ENCODE measurements around the gene TBC1D5.
"Not testable (repeated sequence)": the region's sequence is repeated elsewhere in the genome, so short reads cannot be mapped to it uniquely, and the experiment has no call there.

Gene TBC1D5

GRCh38 chr3:17401912-17402311, 340.5 kb downstream of the TBC1D5 start:
- DNase-seq (ENCODE audit: low read depth): no peak

GRCh38 chr3:17399586-17399985, 342.8 kb downstream of the TBC1D5 start:
- DNase-seq (ENCODE audit: low read depth): no peak

GRCh38 chr3:17398959-17399551, 343.4 kb downstream of the TBC1D5 start:
- no peak for DNase-seq (ENCODE audit: low read depth)

- no peak for DNase-seq (ENCODE audit: low read depth)
Measured at GRCh38 chr3:17396036-17396435, 346.4 kb downstream of the TBC1D5 start.

GRCh38 chr3:17394541-17395155, 347.8 kb downstream of the TBC1D5 start:
- no peak for DNase-seq (ENCODE audit: low read depth)

GRCh38 chr3:17392516-17392915, 349.9 kb downstream of the TBC1D5 start:
- DNase-seq (ENCODE audit: low read depth): not testable (repeated sequence)

GRCh38 chr3:17390785-17391184, 351.6 kb downstream of the TBC1D5 start:
- no peak for DNase-seq (ENCODE audit: low read depth)

- DNase-seq (ENCODE audit: low read depth): no peak
Measured at GRCh38 chr3:17387108-17387507, 355.3 kb downstream of the TBC1D5 start.

- DNase-seq (ENCODE audit: low read depth): no peak
Measured at GRCh38 chr3:17386432-17386831, 356.0 kb downstream of the TBC1D5 start.

- no peak for DNase-seq (ENCODE audit: low read depth)
Measured at GRCh38 chr3:17384567-17385296, 357.7 kb downstream of the TBC1D5 start.

- DNase-seq (ENCODE audit: low read depth): no peak
Measured at GRCh38 chr3:17373304-17373703, 369.1 kb downstream of the TBC1D5 start.

- DNase-seq (ENCODE audit: low read depth): no peak
Measured at GRCh38 chr3:17372362-17373210, 369.8 kb downstream of the TBC1D5 start.

GRCh38 chr3:17369973-17370372, 372.5 kb downstream of the TBC1D5 start:
- no peak for DNase-seq (ENCODE audit: low read depth)

- DNase-seq (ENCODE audit: low read depth): no peak
Measured at GRCh38 chr3:17367171-17367570, 375.3 kb downstream of the TBC1D5 start.

- DNase-seq (ENCODE audit: low read depth): no peak
Measured at GRCh38 chr3:17360991-17361390, 381.4 kb downstream of the TBC1D5 start.

- no peak for DNase-seq (ENCODE audit: low read depth)
Measured at GRCh38 chr3:17359911-17360310, 382.5 kb downstream of the TBC1D5 start.

GRCh38 chr3:17357035-17357710, 385.3 kb downstream of the TBC1D5 start:
- DNase-seq (ENCODE audit: low read depth): no peak

GRCh38 chr3:17356585-17356984, 385.8 kb downstream of the TBC1D5 start:
- DNase-seq (ENCODE audit: low read depth): no peak

GRCh38 chr3:17355591-17355990, 386.8 kb downstream of the TBC1D5 start:
- DNase-seq (ENCODE audit: low read depth): no peak

- DNase-seq (ENCODE audit: low read depth): no peak
Measured at GRCh38 chr3:17354341-17354740, 388.1 kb downstream of the TBC1D5 start.

- DNase-seq (ENCODE audit: low read depth): no peak
Measured at GRCh38 chr3:17352620-17353019, 389.8 kb downstream of the TBC1D5 start.

- not testable (repeated sequence) for DNase-seq (ENCODE audit: low read depth)
Measured at GRCh38 chr3:17351193-17351592, 391.2 kb downstream of the TBC1D5 start.

All from T-helper 22 cell (primary cell).